ENCODE results near the gene MAPK10. TPM values are rescaled to one million over a fixed set of nuclear protein-coding genes. Genes with fewer than 3 reads are reported as not detected.

MAPK10 gene
- total RNA-seq, 1 experiment from 2014 or later = 6.8 TPM

GRCh38 chr4:86400216-86400615 is 40.4 kb upstream of the MAPK10 start:
- TF ChIP-seq CTCF (conservative IDR thresholded peaks at IDR 0.05; ENCODE audit: low read depth, low read length) (no peak), EZH2 (IDR thresholded peaks at IDR 0.05; ENCODE audit: borderline replicate concordance, low read depth, low read length, poor library complexity, severe bottlenecking) (no peak)
- no TSS peak for BruUV-seq (replicated peaks)
- Histone ChIP-seq H3K9me3 (ENCODE audit: low read depth, low read length, poor library complexity, severe bottlenecking) (no peaks in the 10 kb centered on the region), H3K36me3 (ENCODE audit: insufficient read depth, low read length, poor library complexity, severe bottlenecking) (no peaks in the 10 kb centered on the region), H3K4me3 (ENCODE audit: low read depth, low read length, poor library complexity, severe bottlenecking) (no peak overlapping the region), H3K27ac (ENCODE audit: low read depth, low read length, poor library complexity, severe bottlenecking) (no peak overlapping the region), H3K27me3 (replicated peaks; ENCODE audit: insufficient read depth, low read depth, low read length, poor library complexity) (no peaks in the 10 kb centered on the region), H3K4me1 (ENCODE audit: insufficient read depth, low read length, poor library complexity, severe bottlenecking) (peaks cover 8% of the 10 kb centered on the region)
- ChIA-PET CTCF (no interaction called here), POLR2A (ENCODE audit: low non-redundant PET) (no interaction called here)
- intact Hi-C loops (cut with micrococcal nuclease; ENCODE audit: unreplicated experiment) = no loop called here
- DNase-seq (ENCODE audit: low spot score) = no peak

- no peaks in the 10 kb centered on the region for H3K36me3 ChIP-seq (ENCODE audit: insufficient read depth, low read length, poor library complexity, severe bottlenecking)
- intact Hi-C loops (cut with micrococcal nuclease; ENCODE audit: unreplicated experiment) = no loop called here
- DNase-seq (ENCODE audit: low spot score) = no peak
- ChIA-PET POLR2A (ENCODE audit: low non-redundant PET) (no interaction called here), CTCF (no interaction called here)
- no peak overlapping the region for H3K27ac ChIP-seq (ENCODE audit: low read depth, low read length, poor library complexity, severe bottlenecking)
- no peaks in the 10 kb centered on the region for H3K27me3 ChIP-seq (replicated peaks; ENCODE audit: insufficient read depth, low read depth, low read length, poor library complexity)
- H3K4me1 ChIP-seq (ENCODE audit: insufficient read depth, low read length, poor library complexity, severe bottlenecking) = no peaks in the 10 kb centered on the region
- H3K4me3 ChIP-seq (ENCODE audit: low read depth, low read length, poor library complexity, severe bottlenecking) = no peak overlapping the region
- TF ChIP-seq CTCF (conservative IDR thresholded peaks at IDR 0.05; ENCODE audit: low read depth, low read length) = no peak
- TF ChIP-seq EZH2 (IDR thresholded peaks at IDR 0.05; ENCODE audit: borderline replicate concordance, low read depth, low read length, poor library complexity, severe bottlenecking) = no peak
- no peaks in the 10 kb centered on the region for H3K9me3 ChIP-seq (ENCODE audit: low read depth, low read length, poor library complexity, severe bottlenecking)
- BruUV-seq (replicated peaks) = no TSS peak
Observed at GRCh38 chr4:86398187-86398586, 38.3 kb upstream of the MAPK10 start.

GRCh38 chr4:86393749-86394148 is 33.9 kb upstream of the MAPK10 start:
- CTCF ChIA-PET = no interaction called here
- Histone ChIP-seq H3K9me3 (ENCODE audit: low read depth, low read length, poor library complexity, severe bottlenecking) (no peaks in the 10 kb centered on the region), H3K4me3 (ENCODE audit: low read depth, low read length, poor library complexity, severe bottlenecking) (no peak overlapping the region), H3K27me3 (replicated peaks; ENCODE audit: insufficient read depth, low read depth, low read length, poor library complexity) (no peaks in the 10 kb centered on the region), H3K27ac (ENCODE audit: low read depth, low read length, poor library complexity, severe bottlenecking) (no peak overlapping the region), H3K36me3 (ENCODE audit: insufficient read depth, low read length, poor library complexity, severe bottlenecking) (no peaks in the 10 kb centered on the region), H3K4me1 (ENCODE audit: insufficient read depth, low read length, poor library complexity, severe bottlenecking) (no peaks in the 10 kb centered on the region)
- no TSS peak for BruUV-seq (replicated peaks)
- POLR2A ChIA-PET (ENCODE audit: low non-redundant PET) = no interaction called here
- no peak for DNase-seq (ENCODE audit: low spot score)
- intact Hi-C loops (cut with micrococcal nuclease; ENCODE audit: unreplicated experiment) = no loop called here
- no peak for TF ChIP-seq CTCF (conservative IDR thresholded peaks at IDR 0.05; ENCODE audit: low read depth, low read length)
- no peak for TF ChIP-seq EZH2 (IDR thresholded peaks at IDR 0.05; ENCODE audit: borderline replicate concordance, low read depth, low read length, poor library complexity, severe bottlenecking)
